GM19023 (cell line): ENCODE data around the gene TFG.
A peak's percentile ranks its signal among the peaks of the same experiment; 100 is the strongest.

Experiments
- ATAC-seq: cut with Tn5 transposase; IDR thresholded peaks from one replicate; pipeline ENCODE4 v1.9.1; 2021; ENCODE audit warnings: mild to moderate bottlenecking, moderate library complexity; ENCODE audit not compliant: unreplicated experiment

TFG gene

DNA sequence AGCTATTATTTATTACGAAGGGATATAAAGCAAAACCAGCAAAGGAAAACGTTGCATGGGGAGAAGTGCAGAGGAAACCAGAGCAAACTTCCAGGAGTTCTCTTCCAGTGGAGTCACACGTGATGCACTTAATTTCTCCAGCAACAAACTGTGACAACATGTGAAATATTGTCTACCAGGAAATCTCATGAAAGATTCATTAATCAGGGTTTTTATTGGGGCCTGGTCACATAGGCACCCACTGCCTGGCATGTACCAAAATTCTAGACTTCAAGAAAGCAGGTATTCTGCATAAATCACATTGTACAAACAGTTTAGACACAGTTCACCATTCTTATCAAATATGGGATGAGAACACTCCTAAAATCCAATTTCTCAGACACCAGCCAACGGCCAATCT is 5.4 kb upstream of the TFG start:
- ATAC-seq, result no peak

DNA sequence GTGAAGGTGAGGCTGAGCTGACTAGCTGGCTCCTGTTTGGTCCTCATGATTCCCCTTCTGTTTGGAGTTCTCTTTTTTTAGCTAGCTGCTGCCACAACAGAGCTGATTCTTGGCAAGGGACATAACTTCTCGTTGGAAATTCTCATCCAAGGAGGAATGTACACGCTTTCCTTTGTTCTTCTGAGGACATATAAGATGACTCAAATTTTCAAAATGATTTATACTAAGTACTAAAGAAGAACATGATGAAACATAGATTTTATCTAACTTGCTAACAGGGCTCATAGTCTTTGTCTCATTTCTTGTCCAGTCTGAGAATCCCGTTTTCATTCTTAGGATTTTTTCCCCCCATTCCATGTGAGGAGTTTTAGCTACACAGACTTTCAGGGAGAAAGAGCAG is 2.9 kb upstream of the TFG start:
- no peak for ATAC-seq

DNA sequence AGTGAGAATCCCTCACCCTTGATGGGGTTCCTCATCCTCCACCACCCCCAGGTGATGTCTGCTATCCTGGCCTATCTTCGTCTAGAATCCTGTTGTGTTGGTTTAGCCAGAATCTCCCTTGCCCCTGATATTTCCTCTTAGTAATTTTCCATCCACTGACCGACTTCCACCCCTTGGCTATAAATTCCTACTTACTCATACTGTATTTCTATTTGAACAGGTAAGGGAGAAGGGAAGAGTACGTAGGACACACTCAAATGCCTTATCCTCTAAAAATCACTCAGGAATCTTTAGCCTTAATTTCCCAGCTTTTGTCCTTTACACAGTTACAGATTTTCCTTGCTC is 678 bp upstream of the TFG start:
- ATAC-seq, result no peak

DNA sequence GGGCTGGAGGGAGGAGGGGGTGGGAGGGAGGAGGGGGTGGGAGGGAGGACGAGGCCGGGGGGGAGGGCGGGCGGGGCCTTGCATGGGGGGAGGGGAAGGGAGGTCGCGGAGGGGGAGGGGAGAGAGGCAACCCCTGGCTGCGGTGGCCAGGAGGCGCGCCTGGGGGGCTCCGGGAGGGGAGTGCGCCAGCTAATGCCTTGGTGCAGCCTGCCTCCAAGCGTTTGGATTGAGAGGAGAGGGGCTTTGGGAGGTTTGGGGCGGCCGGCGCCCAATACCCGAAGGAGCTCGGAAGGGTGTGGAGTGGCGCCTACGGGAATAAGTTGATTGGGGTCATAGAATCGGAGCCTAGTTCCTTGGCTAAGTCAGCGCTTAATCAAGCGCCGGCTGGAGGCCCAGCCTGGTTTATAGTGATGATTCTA is 557 bp downstream of the TFG start:
- no peak for ATAC-seq

DNA sequence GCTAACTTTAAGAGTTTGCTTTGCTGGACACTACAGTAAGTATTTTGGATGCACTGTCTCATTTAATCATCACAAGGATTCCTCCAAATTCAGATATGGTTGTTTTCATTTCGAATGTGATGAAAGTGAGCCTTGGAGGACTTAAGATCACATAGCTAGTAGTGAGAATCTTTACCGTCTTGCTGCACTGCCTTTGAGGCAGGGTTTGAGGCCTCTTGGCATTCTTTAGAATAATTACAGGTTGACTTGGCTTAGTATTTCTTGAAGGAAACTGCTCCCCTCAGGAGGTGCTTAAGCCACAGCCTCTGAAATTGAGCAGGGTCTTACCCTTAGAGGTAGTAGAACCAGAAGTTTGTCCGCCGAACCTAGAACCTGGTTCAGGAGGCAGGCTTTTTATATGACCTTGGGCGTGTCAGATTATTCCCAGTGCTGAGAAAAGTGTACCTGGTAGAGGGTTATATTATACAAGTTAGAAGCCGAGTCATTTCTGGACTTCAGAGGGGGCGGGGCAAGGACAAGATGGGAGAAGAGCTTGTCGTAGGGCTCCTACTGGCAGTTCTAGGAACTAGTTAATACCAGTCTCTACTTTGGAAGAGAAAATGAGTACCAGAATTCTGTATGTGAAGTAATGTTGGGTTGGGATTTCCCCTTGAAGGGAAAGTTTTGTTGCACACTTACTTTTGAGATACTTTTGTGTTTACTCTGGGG is 1.1 kb downstream of the TFG start:
- ATAC-seq, result peak; percentile 24

DNA sequence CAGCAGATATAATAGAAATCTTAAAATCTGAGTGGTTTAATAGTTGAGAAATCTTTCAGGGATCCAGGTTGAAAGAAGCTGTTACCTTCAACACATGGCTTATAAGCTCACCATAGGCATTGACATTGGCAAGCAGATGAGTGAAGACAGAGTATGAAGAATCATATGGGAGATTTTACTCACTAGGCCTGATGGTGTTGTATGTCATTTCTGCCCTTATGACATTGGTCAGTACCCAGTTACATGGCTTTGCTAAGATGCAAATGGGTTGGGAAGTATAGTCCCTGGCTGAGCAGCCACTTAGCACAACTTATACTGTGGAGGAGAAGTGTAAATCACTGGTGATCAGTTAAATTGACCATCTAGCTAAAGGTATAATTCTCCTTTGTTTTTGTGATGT is 5.9 kb downstream of the TFG start:
- ATAC-seq, result no peak

DNA sequence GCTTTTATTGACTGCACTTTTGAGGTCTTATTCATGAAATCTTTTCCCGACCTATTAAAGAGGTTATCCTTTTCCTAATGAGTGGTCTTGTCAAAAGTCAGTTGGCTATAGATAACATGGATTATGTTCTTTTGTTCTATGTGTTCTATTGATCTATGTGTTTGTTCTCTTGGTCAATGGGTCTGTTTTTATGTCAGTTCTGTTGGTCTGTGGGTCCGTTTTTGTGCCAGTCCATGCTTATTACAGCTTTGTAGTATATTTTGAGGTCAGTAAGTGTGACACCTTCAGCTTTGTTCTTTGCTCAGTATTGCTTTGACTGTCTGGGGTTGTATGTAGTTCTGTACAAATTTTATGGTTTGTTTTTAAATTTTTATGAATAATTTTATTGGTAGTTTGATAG is 7.8 kb downstream of the TFG start:
- no peak for ATAC-seq

DNA sequence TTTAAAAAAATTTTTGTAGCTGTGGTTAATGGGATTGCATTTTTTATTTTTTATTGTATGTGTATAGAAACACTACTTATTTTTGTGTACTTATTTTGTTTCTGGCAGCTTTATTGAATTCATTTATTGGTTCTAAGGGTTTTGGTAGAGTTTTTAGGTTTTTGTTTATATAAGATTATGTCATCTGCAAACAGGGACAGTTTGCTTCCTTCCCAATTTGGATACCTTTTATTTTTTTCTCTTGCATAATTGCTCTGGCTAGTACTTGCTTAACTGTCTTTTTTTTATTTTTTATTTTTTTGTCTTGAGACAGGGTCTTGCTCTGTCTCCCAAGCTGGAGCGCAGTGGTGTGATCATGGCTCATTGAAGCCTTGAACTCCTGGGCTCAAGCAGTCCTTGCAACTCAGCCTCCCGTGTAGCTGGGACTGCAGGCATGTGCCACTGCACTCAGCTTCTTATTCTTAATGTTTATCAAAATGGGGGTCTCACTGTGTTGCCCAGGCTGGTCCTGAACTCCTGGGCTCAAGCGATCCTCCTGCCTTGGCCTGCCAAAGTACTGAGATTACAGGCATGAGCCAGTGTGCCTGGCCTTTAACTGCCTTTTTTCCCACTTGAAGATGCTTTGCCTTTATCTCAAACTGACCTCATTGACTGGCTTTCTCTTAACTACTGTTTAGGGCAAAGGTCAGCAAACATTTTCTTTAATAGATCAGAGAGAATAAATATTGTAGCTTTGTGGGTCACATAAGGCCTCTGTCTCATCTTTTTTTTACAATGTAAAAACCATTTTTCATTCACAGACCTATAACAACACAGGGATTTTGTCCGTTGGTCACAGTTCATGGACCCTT is 8.6 kb downstream of the TFG start:
- ATAC-seq, result no peak

DNA sequence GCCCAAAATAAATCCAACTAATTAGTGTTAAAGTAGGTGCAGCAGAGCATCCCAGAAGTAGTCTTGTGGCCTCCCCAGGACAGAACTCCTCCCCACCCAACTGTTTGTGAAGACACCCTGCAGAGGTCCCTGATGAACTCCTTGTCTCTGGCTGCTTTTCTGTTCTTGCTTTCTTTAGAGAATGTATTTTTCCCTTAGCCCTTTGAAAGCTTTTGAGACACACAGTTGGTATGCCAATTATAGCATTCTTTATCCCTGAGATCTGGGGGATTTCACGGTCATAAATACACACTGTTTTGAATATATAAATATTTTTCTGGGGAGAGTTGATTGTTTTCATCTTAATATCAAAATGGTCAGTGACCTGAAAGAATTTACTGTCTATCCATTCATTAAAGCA is 9.8 kb downstream of the TFG start:
- no peak for ATAC-seq

DNA sequence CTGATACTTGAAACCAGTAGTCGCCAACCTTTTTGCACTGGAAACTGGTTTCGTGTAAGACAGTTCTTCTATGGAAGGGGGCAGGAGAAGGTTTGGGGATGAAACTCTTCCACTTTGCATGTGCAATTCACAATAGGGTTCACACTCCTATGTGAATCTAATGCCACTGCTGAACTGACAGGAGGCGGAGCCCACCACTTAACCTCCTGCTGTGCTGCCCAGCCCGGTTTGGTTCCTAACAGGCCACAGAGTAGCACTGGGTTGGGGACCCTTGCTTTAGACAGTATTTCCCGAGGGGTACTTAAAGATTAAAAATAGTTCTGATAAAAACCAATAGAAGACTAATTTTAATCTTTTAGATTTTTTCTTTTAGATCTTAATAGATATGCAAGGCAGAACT is 11.1 kb downstream of the TFG start:
- no peak for ATAC-seq

DNA sequence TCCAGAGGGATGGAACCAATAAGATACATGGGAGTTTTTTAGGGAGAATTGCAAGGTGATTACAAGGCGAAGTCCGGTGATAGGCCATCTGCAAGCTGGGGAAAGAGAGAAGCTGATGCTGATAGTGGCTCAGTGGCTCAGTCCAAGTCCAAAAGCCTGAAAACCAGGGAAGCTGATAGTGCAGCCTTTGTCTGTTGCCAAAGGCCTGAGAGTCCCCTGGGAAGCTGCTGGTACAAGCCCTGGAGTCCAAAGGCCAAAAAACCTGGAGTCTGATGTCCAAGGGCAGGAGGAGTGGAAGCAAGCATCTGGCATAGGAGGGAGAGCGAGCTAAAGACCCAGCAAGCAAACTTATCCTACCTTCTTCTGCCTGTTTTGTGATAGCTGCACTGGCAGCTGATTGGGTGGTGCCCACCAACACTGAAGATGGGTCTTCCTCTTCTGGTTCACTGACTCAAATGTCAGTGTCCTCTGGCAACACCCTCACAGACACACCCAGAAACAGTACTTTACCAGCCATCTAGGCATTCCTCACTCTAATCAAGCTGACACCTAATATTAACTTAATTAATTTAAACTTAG is 16.7 kb downstream of the TFG start:
- no peak for ATAC-seq

DNA sequence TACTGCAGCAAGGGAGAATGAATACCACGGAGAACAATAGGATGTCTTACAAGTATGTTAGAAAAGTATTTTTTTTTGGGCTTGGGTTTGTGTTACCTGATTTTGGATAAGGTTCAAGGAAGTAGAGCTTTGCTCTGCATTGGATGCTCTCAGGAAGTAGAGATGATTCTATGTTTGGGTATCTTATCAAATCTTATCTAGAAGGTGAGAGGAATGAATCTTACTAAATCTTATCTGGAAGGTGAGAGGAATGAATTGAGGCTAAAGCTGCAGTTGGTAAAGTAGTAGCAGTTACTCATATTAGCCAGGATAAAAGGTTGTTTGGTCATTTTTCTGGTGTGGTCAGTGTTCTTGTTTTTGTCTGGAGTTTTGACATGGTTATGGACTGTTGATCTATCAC is 17.4 kb downstream of the TFG start:
- no peak for ATAC-seq

DNA sequence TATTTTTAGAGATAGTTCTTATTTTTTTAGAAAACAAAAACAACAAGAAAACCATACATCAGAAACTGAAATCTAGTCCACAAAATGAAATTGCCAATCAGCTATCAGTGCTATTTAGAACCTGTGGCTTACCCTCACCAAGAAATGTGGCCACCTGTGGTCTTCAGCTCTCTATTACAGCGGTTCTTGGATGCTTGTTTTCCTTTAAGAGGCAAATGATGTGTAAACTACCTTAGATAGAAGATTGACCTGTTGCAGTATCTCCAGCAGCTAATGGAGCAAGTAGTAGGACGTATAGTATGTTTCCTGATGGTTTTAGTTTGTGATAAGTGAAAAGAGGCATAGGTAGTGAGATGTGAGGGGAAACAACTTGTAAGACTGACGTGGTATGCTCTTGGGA is 21.2 kb downstream of the TFG start:
- ATAC-seq, result peak; percentile 75

DNA sequence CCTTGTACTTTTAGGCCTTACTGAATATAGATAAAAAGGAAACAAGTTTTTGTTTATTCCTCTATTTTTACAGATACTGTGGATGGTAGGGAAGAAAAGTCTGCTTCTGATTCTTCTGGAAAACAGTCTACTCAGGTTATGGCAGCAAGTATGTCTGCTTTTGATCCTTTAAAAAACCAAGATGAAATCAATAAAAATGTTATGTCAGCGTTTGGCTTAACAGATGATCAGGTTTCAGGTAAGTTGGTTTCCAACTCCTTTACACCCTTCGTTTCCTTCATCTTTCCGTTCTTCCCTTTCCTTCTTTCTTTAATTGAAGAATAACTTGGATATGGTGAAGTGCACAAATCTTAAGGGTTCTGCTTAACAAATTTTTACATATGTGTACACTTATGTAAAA is 23.1 kb downstream of the TFG start:
- ATAC-seq, result no peak

DNA sequence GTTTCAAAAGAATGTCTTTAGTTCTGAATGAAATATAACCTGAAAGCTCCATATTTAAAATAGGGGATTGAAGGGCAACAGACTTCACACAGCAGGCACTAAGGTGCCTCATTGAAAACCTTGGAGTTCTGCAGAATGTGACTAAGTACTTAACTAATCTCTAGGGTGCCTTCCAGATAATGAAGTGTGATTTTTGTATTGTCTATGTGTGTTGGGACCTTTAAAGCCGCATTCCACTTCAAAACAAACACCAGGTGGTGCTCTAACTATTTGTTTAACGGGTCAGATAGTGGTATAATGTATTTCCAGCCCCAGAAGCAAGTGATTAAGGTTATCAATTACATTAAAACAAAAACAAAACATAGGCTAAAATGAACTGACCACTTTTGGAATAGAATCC is 28.0 kb downstream of the TFG start:
- no peak for ATAC-seq

DNA sequence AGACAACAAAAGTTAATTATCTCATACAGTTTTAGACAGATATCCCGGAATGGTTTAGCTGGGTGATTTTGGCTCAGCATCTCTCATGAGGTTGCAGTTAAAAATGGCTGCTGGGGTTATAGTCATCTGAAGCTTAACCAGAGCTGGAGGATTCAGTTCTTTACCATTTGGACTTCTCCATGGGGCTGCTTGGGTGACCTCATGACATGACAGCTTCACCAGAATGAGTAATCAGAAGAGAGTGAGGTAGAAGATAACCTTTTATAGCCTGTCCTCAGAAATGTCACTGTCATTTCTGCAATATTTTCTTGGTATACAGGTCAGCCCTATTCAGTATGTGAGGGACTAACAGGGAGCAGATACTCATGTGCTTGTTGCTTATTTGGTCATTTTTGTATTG is 30.9 kb downstream of the TFG start:
- no peak for ATAC-seq

DNA sequence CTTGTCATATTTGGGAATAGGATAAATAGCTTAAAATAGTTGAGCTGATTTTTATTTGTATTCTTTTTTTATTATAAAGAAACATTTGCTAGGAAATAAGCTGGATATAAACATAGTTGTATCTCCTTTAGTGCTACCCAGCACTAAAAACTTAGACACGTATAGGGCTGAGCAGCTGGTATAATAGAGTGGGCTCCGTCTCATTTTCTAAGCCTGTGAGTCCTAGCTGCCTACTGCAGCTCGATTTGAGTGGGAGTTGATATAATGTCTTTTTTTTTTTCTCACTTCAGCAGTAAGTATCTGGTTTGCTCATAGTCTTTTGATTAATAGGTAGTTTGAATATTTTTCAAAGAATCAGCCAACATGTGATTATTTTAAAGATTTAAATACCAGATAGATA is 34.2 kb downstream of the TFG start:
- no peak for ATAC-seq

DNA sequence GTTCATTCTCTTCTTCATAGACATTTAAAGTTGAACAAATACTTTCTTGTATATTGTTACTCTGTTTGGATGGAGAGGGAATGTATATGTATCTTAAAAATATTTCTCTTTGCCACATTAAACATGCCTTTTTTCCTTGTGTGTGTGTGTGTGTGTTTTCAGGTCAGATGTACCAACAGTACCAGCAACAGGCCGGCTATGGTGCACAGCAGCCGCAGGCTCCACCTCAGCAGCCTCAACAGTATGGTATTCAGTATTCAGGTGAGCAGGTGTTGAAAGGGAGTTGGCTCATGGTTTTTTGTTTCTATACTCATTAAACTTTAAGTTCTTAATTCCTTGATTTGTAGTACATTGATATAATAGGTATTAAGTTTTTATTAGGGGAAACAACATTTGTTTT is 35.4 kb downstream of the TFG start:
- no peak for ATAC-seq

DNA sequence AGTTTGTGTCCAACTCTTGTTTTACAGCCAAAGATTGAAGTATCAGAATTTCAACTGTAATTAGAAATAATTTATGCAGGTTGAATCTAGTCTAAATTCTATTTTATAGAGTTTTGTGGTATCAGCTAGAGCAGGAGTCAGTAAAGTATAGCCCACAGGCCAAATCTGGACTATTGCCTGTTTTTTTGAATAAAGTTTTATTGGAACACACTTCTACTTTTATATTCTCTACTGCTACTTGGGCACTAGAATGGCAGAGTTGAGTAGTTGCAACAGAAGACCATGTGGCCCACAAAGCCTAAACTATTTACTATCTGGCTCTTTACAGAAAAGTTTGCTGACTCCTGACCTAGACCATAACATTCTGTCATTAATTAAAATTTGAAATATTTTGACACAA is 36.3 kb downstream of the TFG start:
- no peak for ATAC-seq

DNA sequence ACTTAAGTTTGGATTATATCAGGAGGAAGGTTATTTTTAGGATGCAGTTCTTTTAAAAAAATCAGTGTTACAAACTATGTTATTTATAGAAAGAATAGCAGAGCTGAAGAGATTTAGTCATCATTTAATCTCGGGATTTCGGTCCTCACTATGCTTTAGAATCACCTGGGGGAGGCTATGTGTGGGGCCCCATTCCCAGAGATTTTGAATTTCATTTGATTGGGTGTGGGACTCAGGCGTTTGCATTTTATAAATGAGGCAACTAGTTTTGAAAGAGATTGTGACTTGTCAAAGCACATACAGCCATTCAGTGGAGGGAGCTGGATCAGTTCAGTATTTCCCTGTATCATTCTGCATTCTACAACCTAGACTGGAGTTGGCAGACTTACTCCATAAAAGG is 36.8 kb downstream of the TFG start:
- no peak for ATAC-seq

DNA sequence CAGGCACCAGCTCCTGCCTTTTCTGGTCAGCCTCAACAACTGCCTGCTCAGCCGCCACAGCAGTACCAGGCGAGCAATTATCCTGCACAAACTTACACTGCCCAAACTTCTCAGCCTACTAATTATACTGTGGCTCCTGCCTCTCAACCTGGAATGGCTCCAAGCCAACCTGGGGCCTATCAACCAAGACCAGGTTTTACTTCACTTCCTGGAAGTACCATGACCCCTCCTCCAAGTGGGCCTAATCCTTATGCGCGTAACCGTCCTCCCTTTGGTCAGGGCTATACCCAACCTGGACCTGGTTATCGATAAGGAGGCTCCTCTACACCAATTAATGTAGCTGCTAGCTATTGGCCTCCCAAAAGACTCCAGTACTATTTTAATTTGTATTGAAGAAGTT is 38.9 kb downstream of the TFG start:
- no peak for ATAC-seq

DNA sequence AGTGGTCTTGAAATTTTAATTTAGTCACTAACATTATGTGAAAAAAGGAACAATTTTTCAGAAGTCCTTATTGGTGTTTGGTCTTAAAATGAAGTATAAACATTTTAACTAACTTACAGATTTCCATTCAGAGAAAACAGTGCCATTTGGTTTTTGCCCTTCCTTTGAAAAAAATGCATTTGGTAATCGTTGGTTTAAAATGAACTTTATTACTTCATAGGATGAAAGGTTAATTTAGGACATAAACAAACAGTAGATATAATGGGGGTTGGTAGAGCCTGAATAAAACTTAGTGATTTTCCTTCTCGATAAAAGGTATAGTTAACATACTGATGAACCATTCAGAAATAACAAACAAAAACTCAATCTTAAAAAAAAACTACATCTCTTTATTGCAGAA is 39.7 kb downstream of the TFG start:
- no peak for ATAC-seq
